Measurements from ENCODE around the gene KCNQ2. TPM values are rescaled to one million over a fixed set of nuclear protein-coding genes. Genes with fewer than 3 reads are reported as not detected.

The KCNQ2 gene
- total RNA-seq, 1 donor from 2014 or later: 14.6 TPM

DNA sequence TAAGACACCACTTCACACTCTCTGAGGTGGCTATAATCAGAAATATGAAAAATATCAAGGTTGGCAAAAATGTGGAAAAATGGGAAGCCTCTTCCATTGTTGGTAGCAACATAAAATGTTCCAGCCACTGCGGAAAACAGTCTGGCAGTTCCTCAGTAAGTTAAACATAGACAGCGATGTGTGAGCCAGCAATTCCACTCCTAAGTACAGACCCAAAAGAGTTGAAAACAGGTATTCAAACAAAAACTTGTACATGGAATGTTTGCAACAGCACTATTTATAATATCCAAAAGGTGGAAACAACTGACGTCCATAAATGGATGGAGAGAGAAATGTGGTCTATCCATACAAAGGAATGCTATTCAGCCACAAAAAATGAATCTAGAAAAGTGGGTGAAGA lies 40.8 kb upstream of the KCNQ2 start:
- TF ChIP-seq, protein P1, sequence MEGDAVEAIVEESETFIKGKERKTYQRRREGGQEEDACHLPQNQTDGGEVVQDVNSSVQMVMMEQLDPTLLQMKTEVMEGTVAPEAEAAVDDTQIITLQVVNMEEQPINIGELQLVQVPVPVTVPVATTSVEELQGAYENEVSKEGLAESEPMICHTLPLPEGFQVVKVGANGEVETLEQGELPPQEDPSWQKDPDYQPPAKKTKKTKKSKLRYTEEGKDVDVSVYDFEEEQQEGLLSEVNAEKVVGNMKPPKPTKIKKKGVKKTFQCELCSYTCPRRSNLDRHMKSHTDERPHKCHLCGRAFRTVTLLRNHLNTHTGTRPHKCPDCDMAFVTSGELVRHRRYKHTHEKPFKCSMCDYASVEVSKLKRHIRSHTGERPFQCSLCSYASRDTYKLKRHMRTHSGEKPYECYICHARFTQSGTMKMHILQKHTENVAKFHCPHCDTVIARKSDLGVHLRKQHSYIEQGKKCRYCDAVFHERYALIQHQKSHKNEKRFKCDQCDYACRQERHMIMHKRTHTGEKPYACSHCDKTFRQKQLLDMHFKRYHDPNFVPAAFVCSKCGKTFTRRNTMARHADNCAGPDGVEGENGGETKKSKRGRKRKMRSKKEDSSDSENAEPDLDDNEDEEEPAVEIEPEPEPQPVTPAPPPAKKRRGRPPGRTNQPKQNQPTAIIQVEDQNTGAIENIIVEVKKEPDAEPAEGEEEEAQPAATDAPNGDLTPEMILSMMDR (IDR thresholded peaks at IDR 0.05; ENCODE audit: unreplicated experiment): no peak
- H3K27ac Mint-ChIP-seq: no peak overlapping the region
- H3K36me3 Mint-ChIP-seq (ENCODE audit: insufficient read depth): no peaks in the 10 kb centered on the region
- H3K4me3 Mint-ChIP-seq (ENCODE audit: low read depth): no peak overlapping the region
- H3K27me3 Mint-ChIP-seq: peaks cover 43% of the 10 kb centered on the region
- no peaks in the 10 kb centered on the region for H3K4me1 Mint-ChIP-seq (ENCODE audit: low read depth)
- DNase-seq (ENCODE audit: low spot score, unreplicated experiment): no peak
- H3K9me3 Mint-ChIP-seq (ENCODE audit: low read depth): peaks cover 4% of the 10 kb centered on the region

DNA sequence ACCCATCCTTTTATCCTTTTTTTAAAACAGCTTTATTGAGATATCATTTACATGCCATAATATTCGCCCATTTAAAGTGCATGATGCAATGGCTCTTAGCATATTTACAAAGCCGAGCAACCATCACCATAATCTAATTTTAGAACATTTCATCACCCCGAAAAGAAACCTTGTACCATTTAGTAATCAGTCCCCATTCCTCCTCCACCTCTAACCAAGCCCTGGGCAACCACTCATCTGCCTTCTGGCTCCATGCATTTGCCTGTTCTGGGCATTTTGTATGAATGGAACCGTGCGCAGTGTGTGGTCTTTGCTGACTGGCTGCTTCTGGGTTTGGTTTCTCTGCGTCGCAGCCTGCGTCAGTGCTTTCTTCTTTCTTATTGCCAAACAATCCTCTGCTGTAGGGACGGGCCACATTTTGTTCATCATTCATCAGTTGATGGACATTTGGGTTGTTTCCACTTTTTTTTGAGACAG lies 36.7 kb upstream of the KCNQ2 start:
- H3K4me1 Mint-ChIP-seq (ENCODE audit: low read depth): no peaks in the 10 kb centered on the region
- no peak for DNase-seq (ENCODE audit: low spot score, unreplicated experiment)
- peaks cover 45% of the 10 kb centered on the region for H3K27me3 Mint-ChIP-seq
- H3K4me3 Mint-ChIP-seq (ENCODE audit: low read depth): no peak overlapping the region
- TF ChIP-seq, protein P1 (IDR thresholded peaks at IDR 0.05; ENCODE audit: unreplicated experiment): no peak
- no peak overlapping the region for H3K27ac Mint-ChIP-seq
- no peaks in the 10 kb centered on the region for H3K36me3 Mint-ChIP-seq (ENCODE audit: insufficient read depth)
- H3K9me3 Mint-ChIP-seq (ENCODE audit: low read depth): peaks cover 14% of the 10 kb centered on the region

DNA sequence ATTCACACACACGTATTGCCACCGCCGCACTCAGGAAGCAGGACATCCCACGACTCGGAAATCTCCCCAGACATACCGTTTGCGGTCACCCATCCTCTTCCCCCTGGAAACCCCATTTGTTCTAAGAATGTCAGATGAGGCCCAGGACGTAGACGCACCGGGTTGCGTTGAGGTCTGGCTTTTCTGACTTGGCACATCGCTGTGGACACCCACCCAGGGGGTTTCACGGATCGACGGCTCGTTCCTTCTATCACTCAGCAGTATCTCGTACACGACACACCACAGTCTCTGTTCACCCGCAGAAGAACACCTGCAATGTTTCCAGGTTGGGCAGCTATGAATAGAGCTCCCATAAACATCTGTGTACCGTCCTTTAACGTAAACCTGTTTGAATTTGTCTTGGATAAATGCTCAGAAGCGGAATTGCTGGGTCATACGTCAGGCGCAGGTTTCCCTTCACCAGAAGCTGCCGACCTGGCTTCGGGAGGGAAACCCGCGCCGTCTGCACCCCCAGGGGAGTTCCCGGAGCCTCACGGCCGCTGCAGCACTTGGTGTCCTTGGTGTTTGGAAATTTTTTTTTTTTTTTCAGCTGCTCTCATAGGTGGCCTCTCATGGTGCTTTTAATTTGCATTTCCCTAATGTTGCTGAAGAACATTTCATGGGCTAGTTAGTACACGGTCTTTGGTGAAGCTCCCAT lies 35.8 kb upstream of the KCNQ2 start:
- Mint-ChIP-seq H3K4me3 (ENCODE audit: low read depth) (no peak overlapping the region), H3K4me1 (ENCODE audit: low read depth) (no peaks in the 10 kb centered on the region), H3K27me3 (peaks cover 46% of the 10 kb centered on the region), H3K9me3 (ENCODE audit: low read depth) (peaks cover 14% of the 10 kb centered on the region), H3K27ac (no peak overlapping the region), H3K36me3 (ENCODE audit: insufficient read depth) (no peaks in the 10 kb centered on the region)
- DNase-seq (ENCODE audit: low spot score, unreplicated experiment): peak; percentile 7
- TF ChIP-seq, protein P1 (IDR thresholded peaks at IDR 0.05; ENCODE audit: unreplicated experiment): no peak

DNA sequence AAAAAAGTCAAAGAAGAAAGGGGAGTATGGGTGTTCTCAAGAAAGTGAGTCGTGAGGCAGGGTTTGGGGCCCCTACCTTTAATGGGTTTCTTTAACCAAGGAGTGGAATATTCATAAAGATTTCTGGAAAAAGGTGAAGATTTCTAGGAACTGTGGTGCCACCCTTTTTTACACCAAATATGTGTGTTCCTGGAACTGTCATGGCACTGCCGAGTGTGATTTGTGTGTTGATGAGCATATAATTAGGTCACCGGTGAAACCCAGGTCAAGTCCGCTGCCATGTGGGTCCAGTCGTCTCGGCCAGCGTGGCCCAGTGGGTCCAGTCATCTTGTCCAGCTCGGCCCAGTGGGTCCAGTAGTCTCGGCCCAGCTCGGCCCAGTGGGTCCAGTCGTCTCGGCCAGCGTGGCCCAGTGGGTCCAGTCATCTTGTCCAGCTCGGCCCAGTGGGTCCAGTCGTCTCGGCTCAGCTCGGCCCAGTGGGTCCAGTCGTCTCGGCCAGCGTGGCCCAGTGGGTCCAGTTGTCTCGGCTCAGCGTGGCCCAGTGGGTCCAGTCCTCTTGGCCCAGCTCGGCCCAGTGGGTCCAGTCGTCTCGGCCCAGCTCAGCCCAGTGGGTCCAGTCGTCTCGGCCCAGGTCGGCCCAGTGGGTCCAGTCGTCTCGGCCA lies 34.8 kb upstream of the KCNQ2 start:
- no peak overlapping the region for H3K4me3 Mint-ChIP-seq (ENCODE audit: low read depth)
- TF ChIP-seq, protein P1 (IDR thresholded peaks at IDR 0.05; ENCODE audit: unreplicated experiment): no peak

DNA sequence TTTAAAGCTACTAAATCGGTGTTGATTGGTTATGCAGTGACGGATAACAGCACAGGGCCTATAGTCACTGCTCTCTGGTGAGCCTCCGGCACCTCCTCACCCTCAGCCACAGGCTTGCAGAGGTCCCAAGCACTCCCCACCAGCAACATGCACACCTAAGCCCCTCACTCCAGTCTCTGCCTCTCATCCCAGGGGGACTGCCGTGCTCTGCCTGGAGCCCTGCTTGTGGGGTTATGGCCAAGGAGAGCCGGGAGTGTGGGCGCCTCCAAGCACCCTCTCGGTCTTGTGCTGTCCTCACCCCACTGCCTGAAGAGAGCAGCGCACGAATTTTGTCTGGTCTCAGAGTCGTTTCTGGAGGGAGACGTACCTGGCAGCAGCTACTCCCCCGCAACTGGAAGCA lies 33.3 kb upstream of the KCNQ2 start:
- Mint-ChIP-seq H3K4me1 (ENCODE audit: low read depth) (no peaks in the 10 kb centered on the region), H3K36me3 (ENCODE audit: insufficient read depth) (no peaks in the 10 kb centered on the region), H3K4me3 (ENCODE audit: low read depth) (no peak overlapping the region), H3K27me3 (peaks cover 40% of the 10 kb centered on the region), H3K9me3 (ENCODE audit: low read depth) (peaks cover 14% of the 10 kb centered on the region), H3K27ac (no peak overlapping the region)
- TF ChIP-seq, protein P1 (IDR thresholded peaks at IDR 0.05; ENCODE audit: unreplicated experiment): no peak
- DNase-seq (ENCODE audit: low spot score, unreplicated experiment): no peak

More for the DNA sequence above, 34.8 kb upstream of the KCNQ2 start:
- Mint-ChIP-seq H3K27me3 (peaks cover 41% of the 10 kb centered on the region), H3K4me1 (ENCODE audit: low read depth) (no peaks in the 10 kb centered on the region), H3K9me3 (ENCODE audit: low read depth) (peaks cover 14% of the 10 kb centered on the region), H3K36me3 (ENCODE audit: insufficient read depth) (no peaks in the 10 kb centered on the region), H3K27ac (no peak overlapping the region)
- DNase-seq (ENCODE audit: low spot score, unreplicated experiment): peak; percentile 5
